ENCODE results near the gene USP40.
"Not testable (repeated sequence)": the region's sequence is repeated elsewhere in the genome, so short reads cannot be mapped to it uniquely, and the experiment has no call there.

USP40 gene

DNA sequence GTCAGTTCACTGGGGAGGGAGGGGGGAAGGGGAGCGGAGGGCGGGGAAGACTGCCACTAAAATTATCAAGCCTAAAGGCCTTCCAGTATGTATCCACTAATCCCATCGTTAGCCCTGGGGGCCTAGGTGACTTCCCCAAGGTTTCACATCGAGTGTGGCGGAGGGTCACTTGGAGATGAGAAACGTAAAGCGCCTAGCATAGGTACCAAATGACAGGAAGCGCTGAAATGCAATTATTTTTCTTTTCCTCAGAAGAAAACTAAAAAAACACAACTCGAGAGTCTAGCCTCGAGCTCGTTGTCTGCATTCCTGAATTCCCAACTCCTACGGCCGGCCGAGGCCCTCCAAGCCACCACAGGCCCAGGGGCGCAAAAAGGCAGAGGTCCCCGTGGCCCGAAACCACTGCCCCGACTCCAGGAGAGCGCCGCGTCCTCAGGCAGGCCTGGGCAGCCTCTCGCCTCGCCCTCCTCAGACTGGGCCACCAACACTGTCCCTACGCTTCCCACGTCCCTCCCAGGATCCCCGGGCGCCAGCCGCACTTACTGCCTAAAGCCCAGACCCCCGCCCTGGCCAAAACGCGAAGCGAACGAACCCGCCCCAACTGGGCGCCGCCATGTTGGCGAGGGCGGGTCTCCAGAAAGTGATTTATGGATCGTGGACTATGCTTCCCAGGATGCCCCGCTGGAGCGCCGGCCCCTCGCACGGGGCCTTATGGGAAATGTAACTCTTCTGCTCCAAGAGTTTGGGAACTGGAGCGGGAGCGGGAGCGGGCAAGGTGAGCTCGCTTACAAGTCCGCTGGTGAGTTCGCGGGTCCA lies at the start of gene USP40:
USP40 (minus strand) TSS at position 642 of the 816 bp plus-strand sequence. CDS start 1,228 bp downstream, outside the sequence.
- peak; percentile 85 for DNase-seq

- DNase-seq = no peak
Observed at GRCh38 chr2:233611284-233611683, 44.7 kb upstream of the USP40 start.

DNA sequence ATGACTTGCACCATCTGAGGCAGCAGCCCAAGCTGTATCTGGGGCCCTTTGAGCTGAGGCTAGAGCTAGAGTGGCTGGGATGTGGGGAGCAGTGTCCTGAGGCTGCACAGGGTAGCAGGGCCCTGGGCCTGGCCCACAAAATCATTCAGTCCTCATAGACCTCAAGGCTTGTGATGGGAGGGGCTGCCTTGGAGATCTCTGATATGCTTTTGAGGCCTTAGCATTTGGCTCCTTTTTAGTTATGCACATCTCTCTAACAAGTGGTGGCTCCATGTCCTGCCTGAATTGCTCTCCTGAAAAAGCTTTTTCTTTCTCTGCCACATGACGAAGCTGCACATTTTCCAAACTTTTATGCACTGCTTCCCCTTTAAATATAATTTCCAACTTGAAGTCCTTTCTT lies 39.1 kb upstream of the USP40 start:
- DNase-seq = no peak

GRCh38 chr2:233604826-233605225 lies 38.2 kb upstream of the USP40 start:
- DNase-seq = no peak

- DNase-seq = no peak
Observed at GRCh38 chr2:233603520-233603919, 36.9 kb upstream of the USP40 start.

DNA sequence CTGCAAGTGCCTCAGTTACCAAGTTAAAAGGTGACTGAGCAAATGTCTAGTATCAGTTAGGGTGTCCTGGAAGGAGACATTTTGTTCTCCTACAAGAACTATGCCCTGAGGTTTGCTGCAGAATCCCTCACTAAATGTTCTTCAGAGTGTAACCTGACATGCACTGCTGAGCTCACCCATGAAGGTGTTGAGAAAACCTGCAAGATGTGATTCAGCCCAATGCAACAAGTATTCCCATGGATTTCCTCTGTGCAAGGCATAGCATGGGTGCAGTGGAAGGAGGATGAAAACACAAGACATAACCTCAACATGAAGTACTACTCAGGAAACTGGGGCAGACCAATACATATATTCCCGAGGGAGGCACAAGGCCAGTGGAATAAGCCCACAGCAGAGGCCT lies 35.5 kb upstream of the USP40 start:
- DNase-seq = no peak

DNA sequence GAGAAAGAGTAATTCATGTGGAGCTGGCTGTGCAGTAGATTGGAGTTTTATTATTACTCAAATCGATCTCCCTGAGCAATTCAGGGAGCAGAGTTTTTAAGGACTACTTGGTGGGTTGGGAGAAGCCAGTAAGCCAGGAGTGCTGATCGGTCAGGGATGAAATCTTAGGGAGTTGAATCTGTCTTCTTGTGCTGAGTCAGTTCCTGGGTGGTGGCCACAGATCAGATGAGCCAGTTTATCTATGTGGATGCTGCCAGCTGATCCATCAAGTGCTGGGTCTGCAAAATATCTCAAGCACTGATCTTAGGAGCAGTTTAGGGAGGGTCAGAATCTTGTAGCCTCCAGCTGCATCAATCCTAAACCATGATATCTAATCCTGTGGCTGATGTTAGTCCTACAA lies 33.8 kb upstream of the USP40 start:
- DNase-seq = no peak

DNA sequence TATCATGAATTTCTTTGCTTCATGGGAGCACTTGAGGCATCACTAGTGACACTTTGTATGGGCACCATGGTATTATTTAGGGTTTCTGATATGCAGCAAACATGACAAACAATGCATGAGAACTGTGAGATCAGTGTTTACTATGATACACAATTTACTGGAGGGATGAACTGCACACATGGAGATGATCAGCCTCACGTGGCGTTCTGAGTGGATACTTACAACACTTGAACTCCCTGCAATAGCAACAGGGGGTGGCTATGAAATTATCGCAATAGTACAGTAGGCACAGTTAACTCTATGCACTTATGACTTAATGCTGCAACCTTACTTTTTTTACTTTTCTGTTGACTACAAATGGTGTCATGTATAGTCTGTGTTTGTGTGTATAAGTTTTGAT lies 32.4 kb upstream of the USP40 start:
- no peak for DNase-seq

DNA sequence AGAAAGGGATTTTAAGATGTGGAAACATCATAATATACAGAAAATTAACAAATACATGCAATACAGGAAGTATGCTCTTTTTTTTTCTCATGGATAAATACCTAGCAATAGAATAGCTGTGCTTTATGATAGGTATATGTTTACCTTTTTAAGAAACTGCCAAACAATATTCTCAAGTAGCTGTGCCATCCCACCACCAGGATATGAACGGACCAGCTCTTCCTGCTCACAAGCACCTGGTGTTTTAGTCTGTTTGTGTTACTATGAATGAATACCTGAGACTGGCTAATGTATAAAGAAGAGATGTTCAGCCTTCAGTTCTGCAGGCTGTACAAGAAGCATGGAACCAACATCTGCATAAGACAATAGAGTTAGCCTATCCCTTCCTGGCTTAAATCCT lies 30.9 kb upstream of the USP40 start:
- no peak for DNase-seq

- no peak for DNase-seq
Observed at GRCh38 chr2:233593201-233593600, 26.6 kb upstream of the USP40 start.

GRCh38 chr2:233592706-233593105 lies 26.1 kb upstream of the USP40 start:
- DNase-seq = not testable (repeated sequence)

DNA sequence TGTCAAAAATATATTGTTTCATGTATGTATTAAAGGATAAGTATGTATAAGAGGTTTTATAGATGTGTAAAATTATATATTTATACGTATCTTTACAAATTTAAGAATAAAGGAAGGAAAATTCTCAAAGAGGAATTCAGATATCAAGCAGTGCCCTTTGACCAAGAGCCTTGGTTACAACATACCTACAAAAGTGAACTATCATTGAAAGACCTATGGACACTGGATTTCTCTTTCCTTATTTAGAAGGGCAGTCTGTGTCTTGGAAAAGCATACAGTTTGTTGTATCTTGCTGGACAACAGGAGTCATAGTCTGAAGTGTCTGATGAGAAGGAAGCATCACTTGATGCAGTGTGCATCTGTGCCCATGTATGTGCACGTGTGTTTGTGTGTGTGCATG lies 21.8 kb upstream of the USP40 start:
- DNase-seq = no peak

DNA sequence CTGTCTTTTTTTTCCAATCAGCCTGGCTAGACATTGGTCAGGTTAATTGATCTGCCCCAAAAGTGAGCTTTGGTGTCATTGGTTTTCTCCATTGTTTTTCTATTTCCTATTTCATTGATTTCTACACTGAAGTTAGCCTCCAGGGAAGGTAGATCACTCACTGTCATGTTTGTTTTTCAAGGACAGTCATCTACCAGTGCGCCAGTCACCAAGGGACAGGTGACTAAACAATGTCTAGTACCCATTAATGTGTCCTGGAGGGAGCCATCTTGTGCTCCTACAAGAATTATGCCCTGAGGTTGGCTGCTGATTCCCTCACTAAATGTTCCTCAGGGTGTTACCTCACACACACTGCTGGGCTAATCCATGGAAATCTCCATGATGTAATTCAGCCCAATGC lies 17.6 kb upstream of the USP40 start:
- no peak for DNase-seq

DNA sequence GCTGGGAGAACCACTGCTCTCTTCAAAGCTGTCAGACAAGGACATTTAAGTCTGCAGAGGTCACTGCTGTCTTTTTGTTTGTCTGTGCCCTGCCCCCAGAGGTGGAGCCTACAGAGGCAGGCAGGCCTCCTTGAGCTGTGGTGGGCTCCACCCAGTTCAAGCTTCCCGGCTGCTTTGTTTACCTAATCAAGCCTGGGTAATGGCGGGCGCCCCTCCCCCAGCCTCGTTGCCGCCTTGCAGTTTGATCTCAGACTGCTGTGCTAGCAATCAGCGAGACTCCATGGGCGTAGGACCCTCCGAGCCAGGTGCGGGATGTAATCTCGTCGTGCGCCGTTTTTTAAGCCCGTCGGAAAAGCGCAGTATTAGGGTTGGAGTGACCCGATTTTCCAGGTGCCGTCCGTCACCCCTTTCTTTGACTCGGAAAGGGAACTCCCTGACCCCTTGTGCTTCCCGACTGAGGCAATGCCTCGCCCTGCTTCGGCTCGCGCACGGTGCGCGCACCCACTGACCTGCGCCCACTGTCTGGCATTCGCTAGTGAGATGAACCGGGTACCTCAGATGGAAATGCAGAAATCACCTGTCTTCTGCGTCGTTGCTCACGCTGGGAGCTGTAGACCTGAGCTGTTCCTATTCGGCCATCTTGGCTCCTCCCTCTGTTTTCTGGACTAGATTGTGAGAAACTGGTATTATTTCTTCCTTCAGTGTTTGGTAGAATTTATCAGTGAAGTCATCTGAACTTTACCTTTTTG lies 16.8 kb upstream of the USP40 start:
- not testable (repeated sequence) for DNase-seq

- DNase-seq = not testable (repeated sequence)
Observed at GRCh38 chr2:233577341-233577740, 10.8 kb upstream of the USP40 start.

- DNase-seq = no peak
Observed at GRCh38 chr2:233572468-233572867, 5.9 kb upstream of the USP40 start.

GRCh38 chr2:233571462-233571861 lies 4.9 kb upstream of the USP40 start:
- DNase-seq = no peak

- DNase-seq = no peak
Observed at GRCh38 chr2:233571001-233571400, 4.4 kb upstream of the USP40 start.

DNA sequence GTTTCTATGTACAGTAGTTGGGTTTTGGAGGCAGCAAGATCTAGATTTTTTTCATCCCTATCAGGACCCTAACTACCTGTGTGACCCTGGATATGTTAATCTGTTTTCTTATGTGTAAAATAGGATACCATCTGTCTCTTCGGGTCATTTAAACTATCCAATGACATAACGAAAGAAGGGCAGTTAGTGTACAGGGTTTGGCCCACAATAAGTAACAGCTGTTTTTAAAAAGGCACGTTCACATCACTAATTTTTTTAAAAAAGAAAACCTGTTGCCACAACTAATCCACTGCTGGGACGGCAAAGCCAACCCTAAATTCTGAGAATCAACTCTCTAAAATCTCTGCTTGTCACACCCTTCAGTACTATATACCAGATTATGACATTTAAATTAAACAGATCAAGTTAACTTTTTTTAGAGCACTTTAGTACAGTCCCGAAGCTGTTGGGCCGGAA lies 869 bp downstream of the USP40 start:
- no peak for DNase-seq

DNA sequence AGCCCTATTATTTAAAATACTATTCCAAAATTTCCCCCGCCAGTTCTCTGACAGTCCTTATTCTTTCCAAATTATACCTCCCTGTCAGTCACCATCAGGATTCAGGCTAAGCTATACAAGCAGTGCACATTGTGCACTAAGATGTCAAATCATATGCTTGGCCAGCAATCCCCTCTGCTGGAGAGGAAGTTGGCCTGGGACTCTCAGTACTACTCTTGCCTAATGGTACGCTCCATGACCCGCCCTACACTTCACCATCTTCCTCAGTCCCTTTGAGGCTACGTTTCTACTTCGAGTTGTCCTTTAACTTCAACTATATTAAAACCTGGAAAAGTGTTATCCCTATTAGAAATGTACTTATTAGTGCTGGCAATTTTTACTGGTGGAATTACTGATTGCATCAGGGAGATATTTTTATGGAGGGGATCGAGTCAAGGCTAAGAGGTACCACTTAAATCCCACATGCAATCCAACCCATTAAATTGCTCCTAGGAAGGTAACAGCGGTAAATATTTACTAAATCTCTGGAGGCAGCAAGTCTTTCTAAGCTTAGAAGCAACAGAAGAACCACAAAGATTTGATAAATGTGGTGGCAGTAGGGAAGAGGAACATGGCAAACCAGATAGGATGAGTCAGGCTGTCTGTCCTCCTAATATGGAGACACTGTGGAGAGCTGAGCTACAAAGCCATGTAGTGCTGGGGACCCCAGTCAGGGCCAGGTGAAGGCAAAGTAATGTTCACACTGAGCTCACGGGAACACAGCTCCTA lies 2.7 kb downstream of the USP40 start:
- no peak for DNase-seq

- DNase-seq = no peak
Observed at GRCh38 chr2:233556881-233557736, 9.5 kb downstream of the USP40 start.

- DNase-seq = no peak
Observed at GRCh38 chr2:233553366-233553765, 13.2 kb downstream of the USP40 start.
